ENCODE data around the gene MAP7D3.
"Not testable (repeated sequence)": the region's sequence is repeated elsewhere in the genome, so short reads cannot be mapped to it uniquely, and the experiment has no call there.

MAP7D3 gene

DNA sequence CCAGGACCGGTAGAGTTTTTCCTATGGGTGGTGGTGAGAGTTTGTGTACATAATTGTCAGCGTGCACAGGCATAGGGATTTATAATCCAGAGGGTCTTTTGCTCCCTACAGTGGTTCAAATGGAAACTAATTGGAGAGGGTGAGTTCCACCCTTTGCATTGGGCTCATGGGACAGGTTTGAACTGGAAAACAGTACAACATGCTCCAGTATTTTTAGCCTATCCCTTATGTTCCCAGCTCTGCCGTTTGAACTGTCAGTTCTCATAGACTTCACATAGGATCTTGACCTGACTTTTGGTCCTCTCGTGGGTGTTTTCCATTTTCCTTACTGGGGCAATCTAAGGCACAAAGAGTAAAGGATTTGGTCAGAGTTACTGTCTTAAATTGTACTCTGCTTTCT lies 72.1 kb downstream of the MAP7D3 start:
- no peak for DNase-seq

DNA sequence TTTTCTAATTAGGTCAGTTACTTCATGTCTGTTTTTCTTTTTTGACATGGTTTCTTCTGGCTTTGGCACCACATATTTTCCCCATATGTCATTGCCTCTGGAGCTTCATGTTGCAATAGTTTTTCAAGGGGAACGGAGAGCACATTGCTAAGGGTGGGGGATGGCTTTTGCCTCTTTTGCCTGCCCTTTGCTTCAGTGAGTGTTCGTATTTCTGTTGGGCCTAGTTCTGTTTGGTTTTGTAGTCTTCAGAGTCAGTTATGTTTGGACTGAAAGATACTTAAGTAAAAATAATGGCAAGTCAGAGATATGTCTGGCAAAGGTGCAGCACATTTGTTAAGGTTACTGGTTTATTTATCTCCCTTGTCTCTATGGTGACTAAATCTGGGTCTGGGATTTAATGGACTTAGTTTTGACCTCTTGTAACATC lies 74.8 kb downstream of the MAP7D3 start:
- DNase-seq, result no peak

DNA sequence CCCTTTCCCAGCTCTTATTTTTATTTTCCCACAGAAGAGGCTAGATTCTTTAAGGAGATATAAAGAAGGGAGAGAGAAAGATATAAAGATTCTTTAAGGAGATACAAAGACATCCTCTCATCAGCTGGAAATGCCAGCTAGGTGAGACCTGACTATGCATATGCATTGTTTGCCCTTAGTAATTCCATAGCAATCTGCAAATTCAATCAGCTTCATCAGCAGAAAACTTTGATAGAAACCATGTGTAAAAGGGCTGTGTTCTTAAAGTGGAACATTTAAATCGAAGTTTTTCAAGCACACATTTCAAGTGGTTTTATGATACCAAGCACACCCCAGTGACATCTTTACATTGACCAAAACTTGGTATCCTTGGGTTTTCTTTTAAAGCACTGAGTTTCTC lies 79.8 kb downstream of the MAP7D3 start:
- no peak for DNase-seq

DNA sequence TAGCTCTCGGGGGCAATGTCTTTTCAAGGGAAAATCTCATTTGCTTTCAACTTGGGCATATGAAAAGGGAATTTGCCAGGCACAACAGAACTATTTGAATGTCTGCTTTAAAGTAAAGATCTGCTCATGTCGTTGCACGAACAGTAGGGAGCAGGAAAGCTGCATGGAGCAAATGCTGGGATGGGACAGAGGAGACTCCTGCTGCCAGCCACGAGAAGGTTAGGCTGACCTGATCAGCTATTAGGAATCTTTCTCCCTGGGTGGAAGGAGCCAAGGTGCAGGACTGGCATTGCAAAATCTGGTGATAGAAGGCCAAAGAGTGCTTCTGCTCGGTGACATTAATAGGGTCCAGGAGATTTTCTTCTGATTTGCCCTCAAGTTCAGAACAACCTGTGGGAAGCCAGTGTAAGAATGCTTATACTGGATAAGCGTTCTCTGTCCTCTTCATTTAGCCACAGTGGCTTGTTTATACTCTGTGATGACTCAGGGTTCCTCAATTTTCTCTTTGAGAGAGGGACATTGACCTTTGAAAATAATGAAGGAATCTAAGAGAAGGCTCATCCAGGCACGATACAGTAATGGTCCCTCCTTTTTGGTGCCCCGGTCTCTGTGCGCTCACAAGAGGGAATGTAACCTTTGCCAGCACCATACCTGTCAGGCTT lies 80.9 kb downstream of the MAP7D3 start:
- DNase-seq, result no peak

DNA sequence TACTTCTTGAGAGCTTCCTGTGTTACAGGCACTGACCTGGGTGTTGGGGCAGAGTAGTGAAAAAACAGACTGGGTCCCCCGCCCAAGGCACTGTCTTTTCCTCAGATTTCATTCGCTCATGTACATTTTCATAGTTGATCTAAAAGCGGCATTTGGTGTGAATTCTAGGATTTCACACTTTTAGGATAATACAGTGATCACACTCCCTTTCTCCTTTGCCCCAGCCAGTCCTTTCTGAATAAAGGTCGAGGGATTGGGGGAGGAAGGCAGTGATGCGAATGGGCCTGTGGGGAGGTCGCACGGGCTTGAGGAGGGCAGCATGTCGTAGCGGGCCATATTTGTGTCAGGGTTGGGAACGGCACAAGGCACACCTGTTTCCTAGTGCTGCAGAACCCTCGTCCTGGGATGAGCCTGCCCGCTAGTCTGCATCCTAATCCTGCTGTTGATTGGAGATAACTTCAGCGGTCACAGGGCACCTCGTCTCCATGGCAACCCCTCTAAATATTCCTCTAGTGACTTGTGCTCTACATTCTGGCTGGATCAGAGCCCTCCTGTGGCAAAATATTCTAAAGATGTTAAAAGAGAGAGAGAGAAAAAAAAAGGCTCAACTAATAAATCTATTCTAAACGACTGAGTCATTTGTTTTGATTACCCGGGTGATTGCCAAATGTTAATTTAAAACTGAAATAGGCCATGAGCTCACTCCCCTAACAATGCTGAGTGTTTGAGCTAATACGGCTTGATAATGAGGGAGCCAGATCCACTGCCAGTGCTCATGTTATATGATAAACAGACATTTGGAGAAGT lies 82.1 kb downstream of the MAP7D3 start:
- DNase-seq, result no peak

DNA sequence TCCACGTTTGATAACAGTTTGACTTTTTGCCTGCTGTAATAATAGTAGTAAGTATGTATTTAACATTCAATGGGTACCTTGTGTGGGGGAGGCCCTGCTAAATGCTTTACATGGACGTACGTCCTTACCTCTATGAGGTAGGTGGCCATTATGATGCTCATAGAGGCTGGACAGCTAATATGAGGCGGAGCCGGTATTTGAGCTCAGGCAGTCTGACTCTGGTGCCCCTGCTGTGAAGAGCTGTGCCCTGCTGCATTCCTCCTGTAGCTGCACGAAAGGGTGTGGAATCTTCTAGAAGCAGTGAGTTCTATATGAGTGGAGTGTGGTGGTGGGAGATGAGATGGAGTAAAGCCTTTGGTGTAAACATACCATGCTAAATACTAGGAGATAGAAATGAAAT lies 83.2 kb downstream of the MAP7D3 start:
- DNase-seq, result not testable (repeated sequence)

DNA sequence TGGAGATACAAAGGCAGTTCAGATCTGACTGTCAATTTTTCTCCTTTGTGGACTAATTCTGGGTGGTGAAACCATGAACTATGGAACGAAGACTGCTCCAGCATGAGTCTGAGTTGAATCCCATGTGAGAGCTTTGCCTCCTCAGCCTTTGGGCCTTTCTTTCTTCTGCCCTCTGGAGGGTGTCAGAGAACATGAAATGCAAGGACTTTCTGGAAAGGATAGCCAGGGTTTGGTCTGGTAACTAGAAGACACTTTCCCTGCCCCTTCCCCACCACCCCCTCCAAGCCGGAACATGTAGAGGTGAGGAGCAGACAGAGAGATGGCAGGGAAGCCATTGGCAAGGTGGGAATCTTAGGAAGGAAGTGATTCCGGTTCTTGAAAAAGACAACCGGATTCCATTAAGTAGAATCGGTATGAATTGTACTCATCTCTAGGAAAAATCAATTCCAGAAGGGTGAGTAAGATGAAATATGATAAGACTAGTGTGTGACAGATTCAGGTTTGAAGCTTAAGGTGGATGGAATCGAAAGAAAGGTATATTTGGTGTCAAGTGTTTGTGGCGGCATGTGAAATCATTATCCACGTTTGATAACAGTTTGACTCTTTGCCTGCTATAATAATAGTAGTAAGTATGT lies 84.9 kb downstream of the MAP7D3 start:
- no peak for DNase-seq

DNA sequence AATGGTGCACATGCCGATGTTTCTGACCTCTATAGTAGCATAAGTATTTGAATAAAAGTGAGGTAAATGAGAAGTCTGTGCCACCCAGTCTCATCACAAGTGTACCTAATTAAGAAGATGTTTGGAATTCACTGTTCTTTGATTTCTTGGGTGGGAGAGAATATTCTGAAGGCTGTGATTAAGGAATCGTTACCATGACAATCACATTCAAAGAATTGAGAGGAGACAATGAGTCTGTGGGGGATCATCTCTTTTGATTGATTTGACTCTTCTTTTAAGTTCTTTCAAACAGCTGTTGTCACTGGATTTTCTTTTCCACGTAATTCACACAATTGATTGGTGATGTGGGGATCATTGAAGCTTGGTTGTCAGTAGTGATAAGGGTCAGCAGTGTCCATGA lies 85.8 kb downstream of the MAP7D3 start:
- DNase-seq, result no peak

DNA sequence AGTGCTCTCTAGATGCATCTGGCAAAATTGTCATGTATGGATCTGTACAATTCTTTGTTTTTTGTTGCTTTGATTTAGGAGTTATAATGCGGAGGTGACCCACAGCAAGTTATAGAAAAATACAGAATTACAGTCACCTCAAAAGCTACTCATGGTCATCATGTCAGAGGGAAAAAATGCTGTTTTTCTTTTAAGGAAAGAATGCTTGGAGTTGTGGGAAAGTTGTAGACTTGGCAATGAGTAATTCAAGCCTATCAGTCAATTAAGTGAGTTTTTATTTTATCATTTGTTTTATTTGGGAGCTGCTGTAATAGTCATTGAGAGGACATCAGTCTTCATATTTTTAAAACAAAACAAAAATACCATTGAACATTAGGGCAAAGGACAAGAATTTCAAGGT lies 87.5 kb downstream of the MAP7D3 start:
- DNase-seq, result no peak

All from CD4-positive, alpha-beta T cell treated with Interferon gamma for 1 hour (primary cell).